ENCODE measurements around the gene LBP.

The LBP gene

DNA sequence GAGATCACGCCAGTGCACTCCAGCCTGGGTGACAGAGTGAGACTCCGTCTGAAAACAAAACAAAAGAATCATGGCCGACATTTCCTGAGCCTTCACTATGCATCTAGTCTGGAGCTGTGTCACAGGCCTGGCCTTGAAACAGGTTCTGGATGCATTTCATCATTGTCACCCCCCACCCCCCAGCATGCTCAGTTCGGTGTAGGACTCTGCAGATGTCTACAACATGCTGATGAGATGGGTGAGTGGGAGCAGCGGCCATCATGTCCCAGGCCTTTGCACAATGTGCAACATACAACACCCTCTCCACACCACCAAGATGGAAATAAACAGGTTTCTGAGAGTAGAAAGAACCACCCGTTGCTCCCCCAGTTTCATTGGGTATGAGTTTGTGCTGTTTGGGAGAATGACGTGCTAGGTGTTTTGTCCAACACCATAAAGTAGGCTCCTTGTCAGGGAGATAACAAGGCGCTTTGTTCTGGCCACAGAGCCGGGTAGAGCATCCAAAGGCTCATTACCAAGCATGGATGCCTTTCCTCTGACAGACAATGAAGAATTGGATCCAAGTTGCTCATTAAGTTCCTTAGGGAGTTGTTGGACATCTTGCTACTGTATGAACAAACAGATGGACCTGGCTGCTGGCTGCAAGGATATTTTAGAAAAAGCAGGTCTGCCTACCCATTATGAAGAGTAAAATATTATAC is 66.7 kb downstream of the LBP start:
- no peak overlapping the region for H3K4me3 ChIP-seq
- no peak for TF ChIP-seq Cebpa-rat (IDR thresholded peaks at IDR 0.05)
- peaks cover 68 to 100% (median 98%) of the 10 kb centered on the region in 11 experiments for H3K36me3 ChIP-seq
- no peak overlapping the region for H3K4me2 ChIP-seq
- no peak overlapping the region for H3K27ac ChIP-seq
- H4K20me1 ChIP-seq = peaks cover 0 to 38% (median 10%) of the 10 kb centered on the region in 11 experiments; a peak in 11 of 22 replicates
- H3K27me3 ChIP-seq = no peaks in the 10 kb centered on the region
- H3K4me1 ChIP-seq = peaks cover 0 to 11% (median 0%) of the 10 kb centered on the region in 10 experiments; a peak in 5 of 20 replicates
- H3K9ac ChIP-seq = no peak overlapping the region
- peaks cover 0 to 13% (median 9%) of the 10 kb centered on the region in 11 experiments; a peak in 17 of 22 replicates for H3K9me3 ChIP-seq (replicated peaks in 1 of 11)

DNA sequence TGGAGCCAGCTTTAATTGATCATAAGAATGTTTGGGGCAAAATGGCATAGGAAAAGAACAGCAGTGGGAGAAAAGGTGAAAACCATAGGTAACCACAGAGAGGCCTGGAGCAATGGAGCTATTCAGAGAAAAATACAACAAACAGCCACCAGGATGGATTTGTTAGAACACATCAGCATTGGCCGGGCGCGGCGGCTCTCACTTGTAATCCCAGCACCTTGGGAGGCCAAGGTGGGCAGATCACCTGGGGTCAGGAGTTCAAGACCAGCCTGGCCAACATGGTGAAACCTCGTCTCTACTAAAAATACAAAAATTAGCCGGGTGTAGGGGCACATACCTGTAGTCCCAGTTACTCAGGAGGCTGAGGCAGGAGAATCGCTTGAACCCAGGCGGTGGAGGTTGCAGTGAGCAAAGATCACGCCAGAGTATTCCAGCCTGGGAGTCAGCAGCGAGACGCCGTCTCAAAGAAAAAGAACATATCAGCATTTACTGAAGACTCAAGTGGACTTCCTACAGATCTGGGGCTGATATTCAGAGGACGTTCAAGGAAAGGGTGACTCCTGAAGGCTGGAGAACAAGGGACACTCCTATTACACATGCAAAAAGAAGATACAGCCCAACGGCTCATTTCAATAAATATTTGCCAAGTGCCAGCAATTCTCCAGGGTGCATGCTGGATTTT is 68.6 kb downstream of the LBP start:
- Histone ChIP-seq H3K4me3 (no peak overlapping the region), H3K4me1 (peaks cover 0 to 5% (median 0%) of the 10 kb centered on the region in 10 experiments; a peak in 2 of 20 replicates), H3K27me3 (no peaks in the 10 kb centered on the region), H3K9ac (no peak overlapping the region), H3K36me3 (peaks cover 87 to 100% (median 100%) of the 10 kb centered on the region in 11 experiments), H3K9me3 (replicated peaks in 1 of 11) (no peaks in the 10 kb centered on the region; a peak in 2 of 22 replicates), H4K20me1 (peaks cover 15 to 56% (median 29%) of the 10 kb centered on the region in 11 experiments; a peak in 21 of 22 replicates), H3K27ac (no peak overlapping the region), H3K4me2 (no peak overlapping the region)
- no peak for TF ChIP-seq Cebpa-rat (IDR thresholded peaks at IDR 0.05)

- Histone ChIP-seq H4K20me1 (peaks cover 51 to 89% (median 67%) of the 10 kb centered on the region in 11 experiments), H3K4me2 (no peak overlapping the region), H3K27ac (no peak overlapping the region), H3K36me3 (peaks cover 97 to 100% (median 100%) of the 10 kb centered on the region in 11 experiments), H3K9ac (no peak overlapping the region), H3K4me1 (peaks cover 4 to 25% (median 21%) of the 10 kb centered on the region in 10 experiments; a peak in 17 of 20 replicates), H3K9me3 (replicated peaks in 1 of 11) (no peaks in the 10 kb centered on the region; a peak in 1 of 22 replicates), H3K27me3 (no peaks in the 10 kb centered on the region), H3K4me3 (no peak overlapping the region)
- no peak for TF ChIP-seq Cebpa-rat (IDR thresholded peaks at IDR 0.05)
These were observed 72.4 kb downstream of the LBP start for GRCh38 chr20:38418509-38419204.

DNA sequence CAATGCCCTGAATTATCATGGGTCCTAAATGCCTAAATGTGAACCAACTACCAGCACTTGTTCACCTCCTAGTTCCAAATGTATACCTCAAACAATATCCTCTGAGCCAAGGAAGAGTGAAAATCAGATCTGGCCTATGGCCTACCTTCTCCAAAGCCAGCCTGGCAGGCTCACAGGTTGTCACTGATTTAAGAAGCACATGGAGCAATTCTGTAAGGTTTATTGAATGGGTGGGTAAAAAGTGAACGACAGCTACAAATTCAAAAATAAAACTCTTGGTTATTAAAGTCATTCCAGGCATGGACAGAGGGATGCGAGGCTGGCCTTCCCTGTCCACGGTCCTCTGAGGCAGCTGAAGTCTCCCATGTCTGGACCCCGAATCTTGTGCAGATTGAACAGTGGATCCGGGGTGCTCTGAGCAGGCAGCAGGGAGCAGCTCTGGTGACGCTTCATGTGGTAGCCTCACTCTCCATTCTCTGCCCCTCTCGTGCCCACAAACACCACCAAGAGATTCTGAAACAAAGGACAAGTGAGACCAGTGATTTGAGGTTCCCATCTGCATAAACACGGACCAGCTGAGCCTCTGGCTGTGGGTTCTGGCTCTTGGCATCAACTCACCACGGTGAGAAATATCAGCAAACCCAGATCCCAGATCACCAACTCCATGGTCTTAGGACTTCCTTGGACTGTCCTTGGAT is 74.3 kb downstream of the LBP start:
- Histone ChIP-seq H3K27ac (no peak overlapping the region), H3K36me3 (peaks cover 98 to 100% (median 100%) of the 10 kb centered on the region in 11 experiments), H3K9me3 (replicated peaks in 1 of 11) (no peaks in the 10 kb centered on the region; a peak in 1 of 22 replicates), H3K4me2 (no peak overlapping the region), H3K9ac (no peak overlapping the region), H3K4me3 (no peak overlapping the region), H4K20me1 (peaks cover 70 to 100% (median 86%) of the 10 kb centered on the region in 11 experiments), H3K4me1 (peaks cover 15 to 43% (median 40%) of the 10 kb centered on the region in 10 experiments), H3K27me3 (no peaks in the 10 kb centered on the region)
- TF ChIP-seq Cebpa-rat (IDR thresholded peaks at IDR 0.05) = no peak

- H3K4me1 ChIP-seq = peaks cover 29 to 55% (median 48%) of the 10 kb centered on the region in 10 experiments
- H3K27ac ChIP-seq = peak overlapping the region in 1 of 11 experiments; percentile 36; a peak in 1 of 22 replicates
- TF ChIP-seq Cebpa-rat (IDR thresholded peaks at IDR 0.05) = no peak
- H3K4me3 ChIP-seq = no peak overlapping the region
- no peaks in the 10 kb centered on the region for H3K27me3 ChIP-seq
- no peaks in the 10 kb centered on the region for H3K9me3 ChIP-seq (replicated peaks in 1 of 11)
- H3K36me3 ChIP-seq = peaks cover 99 to 100% (median 100%) of the 10 kb centered on the region in 11 experiments
- H3K9ac ChIP-seq = peak overlapping the region in 6 of 11 experiments; percentile 1 to 35 (median 16); a peak in 2 of 22 replicates
- peak overlapping the region in 7 of 11 experiments; percentile 1 to 48 (median 21); a peak in 10 of 22 replicates for H3K4me2 ChIP-seq
- peaks cover 84 to 100% (median 92%) of the 10 kb centered on the region in 11 experiments for H4K20me1 ChIP-seq
These were observed 75.6 kb downstream of the LBP start for GRCh38 chr20:38421915-38422314.

DNA sequence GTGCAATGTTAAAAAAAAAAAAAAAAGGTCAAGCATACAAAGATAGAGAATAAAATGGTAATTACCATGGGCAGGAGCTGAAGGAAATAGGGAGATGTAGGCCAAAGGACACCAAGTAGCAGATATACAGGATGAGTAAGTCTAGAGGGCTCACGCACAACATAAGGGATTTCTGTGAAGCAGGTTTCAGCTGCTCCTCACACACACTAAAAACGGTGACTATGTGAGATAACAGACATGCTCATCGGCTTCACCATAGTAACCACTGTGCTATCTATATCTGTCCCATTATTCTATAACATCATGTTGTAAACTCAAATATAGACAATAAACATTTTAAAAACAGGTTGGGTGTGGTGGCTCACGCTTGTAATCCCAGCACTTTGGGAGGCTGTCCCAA is 77.3 kb downstream of the LBP start:
- Histone ChIP-seq H3K9ac (no peak overlapping the region), H4K20me1 (peaks cover 96 to 100% (median 100%) of the 10 kb centered on the region in 11 experiments), H3K27me3 (no peaks in the 10 kb centered on the region), H3K36me3 (peaks cover 100% of the 10 kb centered on the region in 11 experiments), H3K9me3 (replicated peaks in 1 of 11) (no peaks in the 10 kb centered on the region), H3K27ac (no peak overlapping the region), H3K4me2 (peak overlapping the region in 4 of 11 experiments; percentile 3 to 22 (median 6); a peak in 3 of 22 replicates), H3K4me1 (peaks cover 44 to 71% (median 55%) of the 10 kb centered on the region in 10 experiments), H3K4me3 (no peak overlapping the region)
- no peak for TF ChIP-seq Cebpa-rat (IDR thresholded peaks at IDR 0.05)

DNA sequence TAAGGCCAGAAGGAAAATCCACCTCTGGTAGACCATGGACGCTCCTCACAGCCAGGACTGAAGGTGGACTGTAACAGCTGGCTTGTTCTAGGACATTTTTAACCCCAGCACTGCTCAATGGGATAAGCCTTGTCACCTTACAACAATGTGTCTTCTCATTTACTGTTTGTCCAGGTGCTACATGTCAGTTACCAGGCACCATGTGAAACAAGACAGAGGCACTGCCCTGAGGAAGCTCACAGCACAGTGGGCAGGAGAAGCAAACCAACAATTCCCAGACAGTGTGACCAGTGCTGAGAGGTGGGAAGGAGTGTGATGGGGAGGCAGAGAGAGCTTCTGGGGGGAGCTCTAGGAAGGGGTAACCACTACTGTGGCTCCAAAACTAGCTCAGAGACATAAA is 78.1 kb downstream of the LBP start:
- Histone ChIP-seq H3K4me1 (peaks cover 44 to 78% (median 57%) of the 10 kb centered on the region in 10 experiments), H3K9ac (no peak overlapping the region), H3K4me2 (peak overlapping the region in 6 of 11 experiments; percentile 3 to 33 (median 4); a peak in 4 of 22 replicates), H3K27ac (no peak overlapping the region), H3K4me3 (no peak overlapping the region), H3K36me3 (peaks cover 100% of the 10 kb centered on the region in 11 experiments), H4K20me1 (peaks cover 98 to 100% (median 100%) of the 10 kb centered on the region in 11 experiments), H3K9me3 (replicated peaks in 1 of 11) (no peaks in the 10 kb centered on the region), H3K27me3 (no peaks in the 10 kb centered on the region)
- no peak for TF ChIP-seq Cebpa-rat (IDR thresholded peaks at IDR 0.05)

Measured in BLaER1 treated with 17β-estradiol and CSF1 and Interleukin-3, amounts not matched to agents 10 nM and 100 nM (cell line).